ENCODE data around the gene ABCA2. TPM values are rescaled to one million over a fixed set of nuclear protein-coding genes. Genes with fewer than 3 reads are reported as not detected.

The ABCA2 gene
- total RNA-seq, 1 experiment from 2014 or later, result 21.7 TPM

- Mint-ChIP-seq H3K27ac (ENCODE audit: low read depth, unreplicated experiment) (no peak overlapping the region), H3K27me3 (ENCODE audit: insufficient read depth, unreplicated experiment) (no peaks in the 10 kb centered on the region), H3K36me3 (ENCODE audit: insufficient read depth, unreplicated experiment) (peaks cover 5% of the 10 kb centered on the region), H3K4me3 (ENCODE audit: unreplicated experiment) (no peak overlapping the region), H3K4me1 (ENCODE audit: insufficient read depth, unreplicated experiment) (peaks cover 8% of the 10 kb centered on the region), H3K9me3 (ENCODE audit: unreplicated experiment) (no peaks in the 10 kb centered on the region)
- POLR2A ChIA-PET, result interaction anchor here (1.0 to 1.3 kb wide), 3 partner anchors 9 to 226 kb away, joined by 3 to 6 read pairs (median 4); partner anchors contain the start of gene TPRN
- no peak for TF ChIP-seq CTCF (IDR thresholded peaks at IDR 0.05; ENCODE audit: unreplicated experiment)
- intact Hi-C loops (cut with micrococcal nuclease), result no loop called here
- no peak for DNase-seq (ENCODE audit: unreplicated experiment)
- BruUV-seq (replicated peaks), result no TSS peak
- CTCF ChIA-PET, result interaction anchor here (0.6 to 8.1 kb wide), 9 partner anchors 9 to 1163 kb away, joined by 3 to 85 read pairs (median 4); partner anchors contain the start of gene SAPCD2
These were observed 1.7 kb downstream of the ABCA2 start for GRCh38 chr9:137026384-137026783.

GRCh38 chr9:137025517-137025966 lies 2.5 kb downstream of the ABCA2 start:
- H3K27ac Mint-ChIP-seq (ENCODE audit: low read depth, unreplicated experiment), result no peak overlapping the region
- H3K4me1 Mint-ChIP-seq (ENCODE audit: insufficient read depth, unreplicated experiment), result peaks cover 8% of the 10 kb centered on the region
- intact Hi-C loops (cut with micrococcal nuclease), result no loop called here
- H3K9me3 Mint-ChIP-seq (ENCODE audit: unreplicated experiment), result no peaks in the 10 kb centered on the region
- TF ChIP-seq CTCF (IDR thresholded peaks at IDR 0.05; ENCODE audit: unreplicated experiment), result no peak
- H3K36me3 Mint-ChIP-seq (ENCODE audit: insufficient read depth, unreplicated experiment), result peaks cover 5% of the 10 kb centered on the region
- ChIA-PET CTCF (interaction anchor here (0.5 to 8.1 kb wide), 8 partner anchors 10 to 558 kb away, joined by 3 to 85 read pairs (median 4); partner anchors contain the start of gene SAPCD2), POLR2A (interaction anchor here (0.7 to 0.9 kb wide), 2 partner anchors 10 to 82 kb away, joined by 3 to 4 read pairs; partner anchors contain the start of gene FBXW5)
- H3K4me3 Mint-ChIP-seq (ENCODE audit: unreplicated experiment), result no peak overlapping the region
- H3K27me3 Mint-ChIP-seq (ENCODE audit: insufficient read depth, unreplicated experiment), result no peaks in the 10 kb centered on the region
- no TSS peak for BruUV-seq (replicated peaks)
- no peak for DNase-seq (ENCODE audit: unreplicated experiment)

- ChIA-PET CTCF (no interaction called here), POLR2A (interaction anchor here (0.7 kb wide), 1 partner anchor 55 kb away, joined by 3 read pairs; no protein-coding TSS in a partner anchor)
- H3K27ac Mint-ChIP-seq (ENCODE audit: low read depth, unreplicated experiment), result no peak overlapping the region
- DNase-seq (ENCODE audit: unreplicated experiment), result no peak
- H3K36me3 Mint-ChIP-seq (ENCODE audit: insufficient read depth, unreplicated experiment), result peaks cover 3% of the 10 kb centered on the region
- intact Hi-C loops (cut with micrococcal nuclease), result no loop called here
- TF ChIP-seq CTCF (IDR thresholded peaks at IDR 0.05; ENCODE audit: unreplicated experiment), result no peak
- H3K27me3 Mint-ChIP-seq (ENCODE audit: insufficient read depth, unreplicated experiment), result no peaks in the 10 kb centered on the region
- H3K4me1 Mint-ChIP-seq (ENCODE audit: insufficient read depth, unreplicated experiment), result no peaks in the 10 kb centered on the region
- no peak overlapping the region for H3K4me3 Mint-ChIP-seq (ENCODE audit: unreplicated experiment)
- BruUV-seq (replicated peaks), result no TSS peak
- H3K9me3 Mint-ChIP-seq (ENCODE audit: unreplicated experiment), result no peaks in the 10 kb centered on the region
These were observed 4.5 kb downstream of the ABCA2 start for GRCh38 chr9:137023583-137023991.

GRCh38 chr9:137023157-137023556 lies 4.9 kb downstream of the ABCA2 start:
- Mint-ChIP-seq H3K9me3 (ENCODE audit: unreplicated experiment) (no peaks in the 10 kb centered on the region), H3K4me3 (ENCODE audit: unreplicated experiment) (no peak overlapping the region), H3K27ac (ENCODE audit: low read depth, unreplicated experiment) (no peak overlapping the region), H3K4me1 (ENCODE audit: insufficient read depth, unreplicated experiment) (no peaks in the 10 kb centered on the region), H3K36me3 (ENCODE audit: insufficient read depth, unreplicated experiment) (no peaks in the 10 kb centered on the region), H3K27me3 (ENCODE audit: insufficient read depth, unreplicated experiment) (no peaks in the 10 kb centered on the region)
- no peak for DNase-seq (ENCODE audit: unreplicated experiment)
- POLR2A ChIA-PET, result interaction anchor here (0.7 kb wide), 1 partner anchor 54 kb away, joined by 3 read pairs; no protein-coding TSS in a partner anchor
- BruUV-seq (replicated peaks), result no TSS peak
- no peak for TF ChIP-seq CTCF (IDR thresholded peaks at IDR 0.05; ENCODE audit: unreplicated experiment)
- intact Hi-C loops (cut with micrococcal nuclease), result no loop called here
- CTCF ChIA-PET, result no interaction called here

Measured in MCF 10A (cell line).